ENCODE measurements around the gene PRR4. TPM values are rescaled to one million over a fixed set of nuclear protein-coding genes. Genes with fewer than 3 reads are reported as not detected.

PRR4 gene
- total and polyA plus RNA-seq, 12 donors: 1.7 to 36.7 (median 6.1) TPM; not detected in 2

GRCh38 chr12:10847744-10848143, 1.5 kb downstream of the PRR4 start:
- DNase-seq: no peak
- H3K9me3 ChIP-seq (replicated peaks in 1 of 3): no peaks in the 10 kb centered on the region
- 18 to 37% (median 29%) methylated on average over 2 of the region's 2 CpGs for whole genome bisulfite sequencing, 4 donors
- TF ChIP-seq POLR2A (IDR thresholded peaks at IDR 0.05) (no peak), CTCF (IDR thresholded peaks at IDR 0.05) (no peak)
- H3K4me1 ChIP-seq (replicated peaks in 1 of 2): no peaks in the 10 kb centered on the region
- no peak overlapping the region for H3K27ac ChIP-seq
- intact Hi-C loops (cut with DNase I): no loop called here
- H3K36me3 ChIP-seq (replicated peaks in 1 of 2): no peaks in the 10 kb centered on the region
- no peaks in the 10 kb centered on the region for H3K27me3 ChIP-seq
- H3K4me3 ChIP-seq: no peak overlapping the region

GRCh38 chr12:10842862-10843261, 6.4 kb downstream of the PRR4 start:
- intact Hi-C loops (cut with DNase I): no loop called here
- no peaks in the 10 kb centered on the region for H3K36me3 ChIP-seq (replicated peaks in 1 of 2)
- no peak overlapping the region for H3K27ac ChIP-seq
- 94 to 100% (median 97%) methylated on average over 2 of the region's 2 CpGs for WGBS, 4 donors
- DNase-seq: no peak
- H3K4me1 ChIP-seq (replicated peaks in 1 of 2): no peaks in the 10 kb centered on the region
- no peak overlapping the region for H3K4me3 ChIP-seq
- no peaks in the 10 kb centered on the region for H3K27me3 ChIP-seq
- H3K9me3 ChIP-seq (replicated peaks in 1 of 3): no peaks in the 10 kb centered on the region
- TF ChIP-seq POLR2A (IDR thresholded peaks at IDR 0.05): no peak
- TF ChIP-seq CTCF (IDR thresholded peaks at IDR 0.05): no peak

GRCh38 chr12:10838461-10838860, 10.8 kb downstream of the PRR4 start:
- Histone ChIP-seq H3K4me1 (replicated peaks in 1 of 2) (no peaks in the 10 kb centered on the region), H3K27ac (no peak overlapping the region), H3K4me3 (no peak overlapping the region), H3K9me3 (replicated peaks in 1 of 3) (no peaks in the 10 kb centered on the region), H3K27me3 (no peaks in the 10 kb centered on the region), H3K36me3 (replicated peaks in 1 of 2) (no peaks in the 10 kb centered on the region)
- intact Hi-C loops (cut with DNase I): no loop called here
- no peak for TF ChIP-seq POLR2A (IDR thresholded peaks at IDR 0.05)
- no peak for TF ChIP-seq CTCF (IDR thresholded peaks at IDR 0.05)
- no peak for DNase-seq
- 90 to 93% (median 91%) methylated on average over 3 of the region's 3 CpGs for WGBS, 4 donors

- 84 to 100% (median 97%) methylated on average over 1 of the region's 1 CpG for WGBS, 4 donors
- no peak overlapping the region for H3K27ac ChIP-seq
- no peak overlapping the region for H3K4me3 ChIP-seq
- no peaks in the 10 kb centered on the region for H3K4me1 ChIP-seq (replicated peaks in 1 of 2)
- no peaks in the 10 kb centered on the region for H3K9me3 ChIP-seq (replicated peaks in 1 of 3)
- no peaks in the 10 kb centered on the region for H3K36me3 ChIP-seq (replicated peaks in 1 of 2)
- intact Hi-C loops (cut with DNase I): no loop called here
- no peak for TF ChIP-seq POLR2A (IDR thresholded peaks at IDR 0.05)
- no peak for TF ChIP-seq CTCF (IDR thresholded peaks at IDR 0.05)
- H3K27me3 ChIP-seq: no peaks in the 10 kb centered on the region
- no peak for DNase-seq
These were observed 19.3 kb downstream of the PRR4 start for GRCh38 chr12:10829994-10830393.

All from adrenal gland (tissue), 12 donors.